ENCODE data around the gene TNN.

TNN gene

DNA sequence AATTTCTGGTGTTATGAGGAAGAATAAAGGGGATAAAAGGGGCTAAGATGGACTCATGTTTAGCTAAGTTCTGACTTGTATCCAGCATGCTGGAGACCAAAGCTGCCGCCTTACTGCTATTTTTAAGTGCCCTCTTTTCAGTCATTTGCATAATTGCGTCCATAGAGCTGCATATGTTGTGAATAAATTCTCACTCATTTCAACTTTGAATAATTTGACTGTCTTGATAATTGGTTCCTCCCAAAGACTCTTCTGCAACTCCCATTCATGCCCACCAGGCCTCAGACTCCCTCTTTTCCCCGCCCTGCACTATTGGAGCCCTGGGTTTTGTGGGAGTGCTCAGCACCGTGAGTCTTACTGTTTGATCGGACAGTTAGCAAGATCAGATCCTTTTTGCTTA, 79.9 kb downstream of the TNN start:
- no peak for DNase-seq (ENCODE audit: low spot score)

DNA sequence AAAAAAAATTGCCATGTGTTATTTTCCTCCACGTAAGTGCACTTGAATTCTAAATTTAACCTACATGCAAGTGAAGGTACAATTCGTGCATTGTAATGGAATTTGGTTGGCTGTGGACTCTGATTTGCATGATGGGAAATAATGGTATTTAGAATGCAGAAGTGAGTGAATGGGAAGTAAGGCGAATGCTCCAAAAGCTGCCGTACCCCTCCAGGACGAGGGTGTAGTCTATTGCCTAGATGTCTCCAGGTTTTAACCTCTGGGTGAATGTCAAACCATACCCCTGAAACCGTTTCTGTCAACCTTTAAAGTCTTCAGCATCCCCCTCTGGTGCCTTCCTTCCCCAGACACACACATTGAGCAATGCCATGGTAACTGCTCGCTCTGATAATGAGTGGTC, 80.4 kb downstream of the TNN start:
- no peak for DNase-seq (ENCODE audit: low spot score)

DNA sequence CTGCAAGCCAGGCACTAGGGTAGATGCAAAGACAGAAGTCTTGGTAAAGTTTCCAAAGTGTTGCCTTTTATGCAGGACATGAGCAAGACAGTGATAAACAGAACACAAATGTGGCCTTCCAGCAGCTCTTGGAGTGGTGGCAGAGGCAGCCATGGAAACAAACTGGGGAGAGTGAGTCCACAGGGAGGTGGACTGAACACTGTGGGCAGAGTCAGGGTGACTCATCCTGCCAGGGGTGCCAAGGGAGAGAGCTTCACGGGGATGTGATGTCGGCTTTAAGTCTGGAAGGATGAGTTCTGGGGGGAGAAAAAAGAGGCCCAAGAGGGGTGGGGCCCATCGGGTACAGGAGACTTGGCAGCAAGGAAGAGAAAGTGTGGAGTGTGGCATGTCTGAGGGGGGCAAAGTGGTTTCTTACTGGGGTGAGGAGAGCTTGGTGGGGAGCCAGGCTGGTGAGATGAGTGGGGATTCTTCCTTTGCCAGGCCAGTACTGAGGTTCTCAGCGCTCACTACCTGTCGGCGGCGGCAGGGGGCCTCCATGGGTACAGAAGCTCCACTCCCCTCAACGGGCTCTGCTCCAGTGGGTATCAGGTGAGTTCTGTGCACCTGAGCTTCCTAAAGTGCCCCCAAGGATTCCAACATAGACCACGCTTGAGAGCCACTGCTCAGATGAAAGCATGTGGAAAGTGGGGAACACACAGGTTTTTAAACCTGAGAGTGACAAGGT, 83.1 kb downstream of the TNN start:
- no peak for DNase-seq (ENCODE audit: low spot score)

DNA sequence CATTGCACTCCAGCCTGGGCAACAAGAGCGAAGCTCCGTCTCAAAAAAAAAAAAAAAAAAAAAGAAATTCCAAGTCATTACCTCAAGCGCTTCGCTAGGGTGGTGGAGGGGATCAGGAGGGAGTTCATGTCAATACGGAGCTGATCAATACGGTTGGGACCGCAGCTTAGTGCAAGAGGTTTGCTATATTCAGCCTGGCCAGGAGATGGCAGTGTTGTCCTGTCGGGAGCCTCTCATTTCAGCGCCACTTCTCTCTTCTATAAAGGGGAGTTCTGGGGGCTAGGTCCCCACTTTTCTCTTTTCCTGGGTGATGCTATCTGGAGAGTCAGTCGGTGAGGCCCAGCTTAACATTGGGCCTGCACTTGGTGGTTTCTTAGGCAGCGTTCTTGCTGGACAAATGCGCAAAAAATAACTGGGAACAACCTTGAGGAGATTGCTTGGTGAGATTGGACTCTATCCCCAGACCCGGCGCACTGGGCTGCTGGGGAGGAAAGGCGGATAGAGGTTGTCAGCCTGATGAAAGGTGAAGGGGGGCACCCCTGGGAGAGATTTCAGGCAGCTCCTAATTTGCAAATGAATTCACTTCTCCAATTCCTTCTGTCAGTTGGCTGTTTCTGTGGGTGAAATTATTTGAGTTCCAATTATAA, 84.5 kb downstream of the TNN start:
- peak; percentile 51 for DNase-seq (ENCODE audit: low spot score)

GRCh38 chr1:175154629-175155472, 87.2 kb downstream of the TNN start:
- DNase-seq (ENCODE audit: low spot score), result peak; percentile 61

GRCh38 chr1:175155473-175155856, 87.8 kb downstream of the TNN start:
- DNase-seq (ENCODE audit: low spot score), result no peak

GRCh38 chr1:175155936-175156335, 88.3 kb downstream of the TNN start:
- DNase-seq (ENCODE audit: low spot score), result no peak

DNA sequence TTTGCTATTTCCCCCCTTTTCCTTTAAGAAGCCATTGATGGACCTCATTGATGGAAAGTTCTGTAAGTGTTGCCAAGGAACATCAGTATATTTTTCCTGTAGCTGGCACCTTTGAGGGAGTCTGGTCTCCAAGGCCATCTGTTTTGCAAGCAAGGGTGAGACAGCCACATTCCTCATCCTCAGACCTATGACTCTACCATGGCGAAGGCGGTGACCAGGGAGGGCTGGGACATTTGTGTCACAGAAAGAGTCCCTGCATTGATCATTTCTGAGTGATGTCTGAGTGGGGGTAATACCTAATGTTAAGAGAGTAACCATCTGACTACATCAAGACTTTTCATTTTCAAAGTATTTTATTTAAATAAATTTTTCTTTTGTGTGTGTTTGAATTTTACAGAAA, 89.6 kb downstream of the TNN start:
- DNase-seq (ENCODE audit: low spot score), result no peak

DNA sequence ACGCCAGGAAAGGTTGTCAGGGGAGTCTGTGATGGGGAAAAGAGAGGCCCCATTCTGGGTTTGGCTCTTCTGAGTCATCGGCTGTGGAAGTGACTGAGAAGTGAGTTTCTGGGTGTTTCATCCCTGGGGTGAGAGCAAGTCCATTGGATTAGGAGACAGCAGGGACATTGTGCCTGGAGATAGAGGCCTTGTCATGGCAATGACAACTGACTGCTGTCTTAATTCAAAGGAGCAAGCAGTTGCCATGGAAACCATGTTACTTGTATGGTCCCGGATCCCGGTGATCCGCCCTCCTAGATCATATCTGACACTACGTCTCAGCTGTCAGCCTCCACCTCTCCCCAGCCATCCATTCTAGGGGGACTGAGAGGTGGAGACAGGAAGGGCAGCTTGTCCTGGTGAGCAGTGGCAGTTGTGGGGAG, 90.5 kb downstream of the TNN start:
- DNase-seq (ENCODE audit: low spot score), result no peak

- no peak for DNase-seq (ENCODE audit: low spot score)
These were observed 95.3 kb downstream of the TNN start for GRCh38 chr1:175162955-175163354.

GRCh38 chr1:175163702-175164101, 96.1 kb downstream of the TNN start:
- DNase-seq (ENCODE audit: low spot score), result no peak

GRCh38 chr1:175164751-175165150, 97.1 kb downstream of the TNN start:
- no peak for DNase-seq (ENCODE audit: low spot score)

GRCh38 chr1:175166746-175167145, 99.1 kb downstream of the TNN start:
- DNase-seq (ENCODE audit: low spot score), result no peak

- DNase-seq (ENCODE audit: low spot score), result no peak
These were observed 100.2 kb downstream of the TNN start for GRCh38 chr1:175167861-175168260.

DNA sequence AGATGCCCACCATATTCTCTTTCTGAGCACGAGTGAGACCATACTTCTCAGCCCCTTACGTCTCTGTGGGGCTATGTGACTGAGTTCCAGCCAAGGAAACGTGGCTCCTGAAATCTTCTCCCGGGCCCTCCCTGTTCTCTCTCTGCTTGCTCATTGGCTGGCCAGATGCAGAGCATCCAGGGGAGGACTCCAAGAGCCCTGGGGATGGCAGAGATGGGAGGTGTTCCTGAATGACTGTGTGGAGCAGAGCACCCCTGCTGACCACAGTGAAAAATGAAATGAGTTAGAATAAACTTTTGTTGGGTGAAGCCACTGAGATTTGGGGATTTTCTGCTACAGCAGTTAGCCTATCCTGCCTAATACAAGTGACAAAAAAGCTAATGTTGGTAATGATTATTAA, 101.1 kb downstream of the TNN start:
- no peak for DNase-seq (ENCODE audit: low spot score)

DNA sequence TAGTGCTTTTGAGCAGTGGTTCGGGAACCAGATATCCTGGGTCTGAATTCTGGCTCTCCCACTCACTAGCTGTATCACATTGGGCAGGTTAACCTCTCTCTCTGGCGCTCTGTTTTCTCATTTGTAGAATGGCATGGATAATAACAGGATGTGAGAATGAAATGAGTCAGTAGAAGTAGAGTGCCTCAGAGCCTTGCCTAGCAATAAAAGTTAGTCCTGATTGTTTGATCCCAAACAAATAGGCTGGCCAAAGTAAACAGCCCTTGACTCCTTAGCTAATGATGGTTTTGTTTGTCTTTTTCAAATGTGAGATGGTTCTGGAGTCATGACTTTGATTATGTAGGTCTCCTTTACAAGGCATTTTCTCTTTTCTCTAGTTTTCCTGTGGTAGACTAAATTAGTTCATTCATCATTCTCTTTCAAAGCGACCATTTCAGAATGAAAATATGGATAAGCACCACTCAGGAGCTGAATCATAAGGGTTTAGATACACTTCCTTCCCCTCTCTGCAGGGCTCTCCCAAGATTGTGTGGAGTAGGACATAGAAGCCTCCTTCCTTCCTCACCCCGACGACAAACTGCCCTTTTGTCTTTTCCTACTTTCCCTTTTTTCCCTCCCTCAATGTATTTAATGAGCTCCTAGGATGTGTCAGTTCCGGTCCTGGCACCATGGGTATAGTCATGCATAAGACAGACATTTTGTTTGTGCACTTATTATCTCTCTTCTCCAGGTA, 101.8 kb downstream of the TNN start:
- peak; percentile 88 for DNase-seq (ENCODE audit: low spot score)

DNA sequence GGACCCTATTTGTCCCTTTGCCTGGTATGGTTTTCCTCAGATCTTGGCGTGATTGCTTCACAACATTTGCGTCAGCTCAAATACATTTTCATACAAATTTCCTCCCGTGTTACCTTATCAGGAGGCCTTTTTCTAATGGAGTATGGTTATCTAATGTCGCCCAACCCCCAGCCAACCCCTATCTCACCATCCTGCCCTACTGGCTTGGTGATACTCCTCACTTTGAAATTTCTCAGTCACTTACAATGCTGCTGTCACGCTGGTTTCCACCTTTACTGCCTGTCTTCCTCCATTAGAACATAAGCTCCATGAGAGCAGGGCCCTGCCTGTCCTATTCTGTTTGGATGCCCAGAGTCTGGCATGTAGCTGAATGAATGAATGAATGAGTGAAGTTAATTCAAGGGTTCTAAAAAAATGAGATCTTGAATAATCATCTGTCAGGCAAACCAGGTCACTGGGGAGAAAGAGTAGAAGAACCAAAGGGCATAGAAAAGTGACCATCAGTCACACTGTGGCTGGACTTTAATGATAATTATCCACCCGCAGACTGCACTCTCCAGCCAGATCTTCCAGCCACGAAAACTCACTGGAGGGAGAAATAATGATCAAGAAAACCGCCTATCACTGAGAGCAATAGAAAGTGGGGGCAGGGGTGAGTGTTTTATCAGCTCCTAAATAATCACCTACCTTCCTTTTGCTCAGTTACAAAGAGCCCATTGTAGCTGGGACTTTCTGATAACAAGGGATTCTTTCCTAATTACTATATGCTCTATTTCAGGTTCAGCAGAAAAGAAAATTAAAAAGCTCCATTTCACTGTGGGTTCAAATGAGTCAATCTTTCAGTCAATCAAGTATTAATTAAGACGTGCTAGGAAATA, 103.6 kb downstream of the TNN start:
- DNase-seq (ENCODE audit: low spot score), result no peak

GRCh38 chr1:175172503-175172902, 104.9 kb downstream of the TNN start:
- DNase-seq (ENCODE audit: low spot score), result no peak

GRCh38 chr1:175173531-175173930, 105.9 kb downstream of the TNN start:
- no peak for DNase-seq (ENCODE audit: low spot score)

GRCh38 chr1:175174309-175175102, 106.9 kb downstream of the TNN start:
- no peak for DNase-seq (ENCODE audit: low spot score)

GRCh38 chr1:175176246-175176645, 108.6 kb downstream of the TNN start:
- DNase-seq (ENCODE audit: low spot score), result no peak

All from LoVo (cell line).